ENCODE data around the gene STAP1. TPM values are rescaled to one million over a fixed set of nuclear protein-coding genes. Genes with fewer than 3 reads are reported as not detected.

The STAP1 gene
- total RNA-seq (2022; extraction: Qiagen RNA extraction): not detected in 5 replicates

GRCh38 chr4:67558493-67558892, at the start of gene STAP1:
Gene STAP1, plus strand, starts transcription at chr4:67558727. Its CDS starts 83 bp downstream, at chr4:67558810.

GRCh38 chr4:67545199-67546003, 13.1 kb upstream of the STAP1 start, which contains the start of gene CENPC:
Gene CENPC, minus strand, starts transcription at chr4:67545503. Its CDS starts 148 bp downstream, at chr4:67545355.

Other genes with a start within 250 kb of the STAP1 start
- 3.1 to 5.1 TPM (median 4.0 TPM) in 5 replicates for gene CENPC, start 13.2 kb upstream of the STAP1 start, total RNA-seq (2022; extraction: Qiagen RNA extraction)
- gene UBA6, start 142.4 kb downstream of the STAP1 start, total RNA-seq (2022; extraction: Qiagen RNA extraction): 13.9 to 17.2 TPM (median 14.9 TPM) in 5 replicates
- gene GNRHR, start 195.7 kb downstream of the STAP1 start, total RNA-seq (2022; extraction: Qiagen RNA extraction): not detected in 5 replicates

Measured in A549 treated with Mapracorat at 1 μM for 4 hours (cell line).